ENCODE results near the gene CDC42BPA. TPM values are rescaled to one million over a fixed set of nuclear protein-coding genes. Genes with fewer than 3 reads are reported as not detected.
"Not testable (repeated sequence)": the region's sequence is repeated elsewhere in the genome, so short reads cannot be mapped to it uniquely, and the experiment has no call there.

CDC42BPA gene
- total RNA-seq, 1 donor from 2014 or later, result 55.2 TPM

DNA sequence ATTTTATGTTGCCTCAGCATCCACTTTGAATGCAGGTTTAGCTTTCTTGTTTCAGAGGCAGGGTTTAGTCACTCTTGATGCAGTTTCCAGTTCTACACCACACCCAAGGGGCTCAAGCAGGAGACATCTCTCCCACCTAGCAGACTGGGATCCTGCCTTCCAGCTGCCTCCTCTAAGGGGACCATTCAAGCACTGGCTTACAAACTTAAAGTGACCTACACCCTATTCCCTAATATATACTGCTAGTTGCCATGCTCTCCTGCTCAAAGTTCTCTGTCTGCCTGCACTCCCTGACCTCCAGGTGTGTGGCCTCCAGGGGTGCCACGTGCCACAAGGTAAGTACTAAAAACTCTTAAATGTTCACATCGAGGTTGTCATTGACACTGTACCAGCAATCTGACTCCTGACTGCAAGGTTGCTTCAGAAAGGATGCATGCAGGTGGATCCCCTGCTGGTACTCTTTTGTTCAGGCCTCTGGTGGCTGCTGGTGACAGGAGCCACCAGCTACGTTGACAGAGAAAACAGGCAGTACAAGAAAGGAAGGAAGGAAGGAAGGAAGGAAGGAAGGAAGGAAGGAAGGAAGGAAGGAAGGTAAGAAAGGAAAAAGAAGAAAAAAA lies 192.3 kb downstream of the CDC42BPA start:
- no peak for DNase-seq

DNA sequence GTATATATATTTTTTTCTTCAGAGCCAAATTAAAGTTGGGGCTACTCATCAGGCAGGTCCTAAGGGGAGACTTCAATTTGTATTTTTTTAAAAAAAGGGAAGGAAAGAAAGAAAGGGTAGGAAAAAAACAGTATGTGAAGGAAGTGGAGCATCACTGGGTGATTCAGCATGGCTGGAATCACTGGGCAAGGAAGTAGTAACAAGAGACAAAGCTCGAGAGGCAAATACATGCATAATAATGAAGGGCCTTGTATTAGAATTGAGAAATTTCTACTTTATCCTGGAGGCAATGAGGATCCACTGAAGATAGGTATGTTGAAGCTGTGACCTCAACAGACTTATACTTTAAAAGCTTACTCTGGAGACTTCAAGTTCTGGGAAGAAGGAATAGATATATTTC lies 193.8 kb downstream of the CDC42BPA start:
- DNase-seq, result no peak

DNA sequence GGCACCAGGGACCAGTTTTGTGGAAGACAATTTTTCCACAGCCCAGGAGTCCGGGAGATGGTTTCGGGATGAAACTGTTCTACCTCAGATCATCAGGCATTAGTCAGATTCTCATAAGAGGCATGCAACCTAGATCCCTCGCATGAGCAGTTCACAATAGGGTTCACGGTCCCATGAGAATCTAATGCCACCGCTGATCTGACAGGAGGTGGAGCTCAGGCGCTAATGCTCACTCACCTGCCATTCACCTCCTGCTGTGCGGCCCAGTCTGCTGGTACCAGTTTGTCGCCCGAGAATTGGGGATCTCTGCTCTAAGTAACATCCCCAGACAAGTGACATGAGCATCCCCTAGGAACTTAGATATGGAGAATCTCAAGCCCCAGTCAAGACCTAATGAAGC lies 197.5 kb downstream of the CDC42BPA start:
- DNase-seq, result no peak

DNA sequence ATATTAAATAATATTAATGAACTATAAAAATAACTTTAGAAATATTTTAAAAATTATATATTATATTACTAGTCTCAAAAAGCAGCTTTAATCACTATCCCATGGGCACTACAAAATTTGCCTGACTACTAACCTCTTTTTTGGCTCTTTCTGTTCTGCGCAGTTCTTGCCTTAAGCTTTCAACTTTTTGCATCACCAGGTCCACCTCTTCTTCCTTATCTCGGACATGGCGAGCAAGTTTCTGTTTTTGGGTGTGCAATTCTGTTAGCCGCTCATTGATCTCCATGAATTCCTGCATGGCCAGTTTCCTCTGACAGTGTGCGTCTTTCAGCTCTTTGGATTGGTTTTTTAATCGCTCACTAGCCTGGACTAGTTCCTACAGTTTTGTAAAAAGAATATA lies 205.8 kb downstream of the CDC42BPA start:
- no peak for DNase-seq

DNA sequence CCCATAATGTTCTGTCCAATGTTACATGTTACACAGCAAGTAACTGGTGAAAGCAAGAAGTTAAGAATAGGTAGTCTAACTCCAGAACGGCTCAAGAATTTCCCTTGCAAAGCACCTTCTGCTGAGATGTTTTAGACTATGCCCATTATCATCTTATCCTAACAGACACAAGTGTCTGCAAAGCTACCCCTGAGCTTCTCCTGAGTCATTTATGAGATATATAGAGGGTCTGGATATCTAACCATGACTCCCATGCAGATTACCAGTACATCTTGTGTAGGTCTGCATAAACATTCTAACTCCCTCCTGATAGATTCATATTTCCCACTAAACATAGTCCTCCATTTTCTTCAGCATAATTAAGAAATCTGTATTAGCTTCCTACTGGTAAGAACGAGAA lies 206.5 kb downstream of the CDC42BPA start:
- DNase-seq, result no peak

DNA sequence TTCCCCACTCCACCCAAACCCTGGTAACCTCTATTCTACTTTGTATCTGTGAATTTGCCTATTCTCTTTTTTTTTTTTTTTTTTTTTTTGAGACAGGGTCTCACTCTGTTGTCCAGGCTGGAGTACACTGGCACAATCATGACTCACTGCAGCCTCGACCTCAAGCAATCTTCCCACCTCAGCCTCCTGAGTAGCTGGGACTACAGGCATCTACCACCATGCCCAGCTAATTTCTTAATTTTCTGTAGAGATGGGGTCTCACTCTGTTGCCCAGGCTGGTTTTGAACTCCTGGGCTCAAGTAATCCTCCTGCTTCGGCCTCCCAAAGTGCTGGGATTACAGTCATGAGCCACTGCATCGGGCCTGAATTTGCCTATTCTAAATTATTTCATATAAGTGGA lies 213.0 kb downstream of the CDC42BPA start:
- not testable (repeated sequence) for DNase-seq

DNA sequence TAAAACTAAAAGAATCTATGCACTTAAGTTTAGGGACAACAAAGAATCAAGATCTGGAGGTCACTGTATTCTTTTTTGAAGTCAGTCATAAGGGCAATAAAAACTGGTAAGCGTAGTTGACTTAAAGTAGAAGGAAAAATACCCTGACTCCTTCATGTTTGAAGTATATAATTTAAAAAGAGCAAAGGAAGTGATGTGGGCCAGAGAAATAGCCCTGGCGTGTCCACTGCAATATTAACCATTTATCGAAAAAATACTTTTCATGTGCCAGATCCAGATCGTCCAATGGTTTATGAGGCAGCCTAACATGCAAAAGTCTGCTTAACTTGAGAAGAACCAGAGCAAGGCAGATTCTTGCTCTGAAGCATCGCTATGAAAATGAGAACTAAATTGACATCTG lies 216.2 kb downstream of the CDC42BPA start:
- DNase-seq, result no peak

DNA sequence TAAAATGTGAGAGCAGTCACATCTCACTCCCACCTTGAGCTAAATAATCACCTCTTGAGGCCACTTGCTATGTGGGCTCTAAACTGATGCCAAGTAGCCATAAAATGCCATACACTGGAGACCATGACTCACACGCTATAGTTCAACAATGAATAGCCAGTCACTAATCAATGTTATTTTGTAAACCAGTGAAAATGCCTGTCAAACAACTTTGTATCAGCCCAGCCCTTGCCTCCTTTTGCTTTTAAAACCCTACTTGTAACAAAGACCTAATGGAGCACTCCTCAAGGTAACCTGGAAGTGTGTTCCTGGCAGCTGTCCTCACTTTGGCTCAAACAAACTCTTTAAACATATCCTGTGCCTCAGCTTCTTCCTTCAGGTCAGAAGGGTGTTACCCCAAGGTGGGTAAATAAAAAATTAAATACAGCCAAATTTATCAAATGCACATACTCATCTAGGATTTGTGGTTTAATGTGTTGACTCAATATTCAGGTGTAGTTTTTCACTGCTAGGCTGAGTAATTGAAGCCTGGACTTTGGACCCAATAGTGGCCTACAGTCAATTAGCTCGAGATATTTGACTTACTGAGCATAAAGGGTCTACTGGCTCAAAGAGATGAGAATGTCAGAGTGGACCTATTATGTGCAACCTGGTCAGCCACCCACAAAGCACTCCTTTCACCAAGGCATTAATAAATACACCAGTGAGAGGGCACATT lies 223.9 kb downstream of the CDC42BPA start:
- DNase-seq, result no peak

DNA sequence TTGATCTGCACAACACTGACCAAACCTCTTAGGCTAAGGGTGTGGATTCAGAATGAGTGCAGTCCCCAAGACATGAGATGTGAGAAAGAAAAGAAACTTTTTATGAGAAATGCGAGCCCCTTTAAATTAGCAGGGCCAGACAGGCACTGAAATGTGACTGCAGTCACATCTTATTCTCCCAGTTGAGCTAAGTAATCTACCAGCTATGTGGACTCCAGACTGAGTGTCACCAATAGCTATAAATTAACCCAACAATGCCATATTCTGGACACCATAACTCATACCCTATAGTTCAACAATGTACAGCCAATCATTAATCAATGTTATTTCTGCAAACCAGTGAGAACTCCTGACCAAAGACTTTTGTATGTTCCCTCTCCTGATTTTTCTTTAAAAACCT lies 225.0 kb downstream of the CDC42BPA start:
- no peak for DNase-seq

DNA sequence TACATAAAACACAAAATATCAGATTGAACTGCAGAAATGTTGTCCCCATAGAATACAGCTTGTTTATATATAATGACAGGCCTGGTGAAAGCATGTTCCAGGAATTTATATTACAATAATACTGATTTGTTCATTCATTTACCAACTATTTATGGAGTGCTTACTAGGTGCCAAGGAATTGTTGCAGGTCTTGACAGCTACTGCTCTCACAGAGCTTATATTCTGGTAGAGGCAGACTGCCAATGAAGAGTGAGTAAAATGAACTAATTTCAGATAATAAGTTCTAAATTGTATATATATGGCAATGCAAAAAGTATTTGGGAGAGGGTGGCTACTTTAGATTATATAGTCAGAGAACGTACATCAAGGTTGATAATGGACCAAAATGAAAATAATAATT lies 226.2 kb downstream of the CDC42BPA start:
- no peak for DNase-seq

DNA sequence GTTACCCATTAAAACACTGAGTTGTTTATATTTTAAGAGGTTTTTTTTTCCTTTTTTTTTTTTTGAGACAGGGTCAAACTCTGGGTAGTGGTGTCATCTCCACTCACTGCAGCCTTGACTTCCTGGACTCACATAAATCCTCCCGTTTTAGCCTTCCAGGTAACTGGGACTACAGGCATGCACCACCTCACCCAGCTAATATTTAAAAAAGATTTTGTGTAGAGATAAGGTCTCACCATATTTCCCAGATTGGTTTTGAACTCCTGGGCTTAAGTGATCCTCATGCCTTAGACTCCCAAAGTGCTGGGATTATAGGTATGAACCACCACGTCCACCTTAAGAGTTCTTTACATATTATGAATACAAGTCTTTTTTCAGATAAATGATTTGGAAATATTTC lies 231.7 kb downstream of the CDC42BPA start:
- DNase-seq, result no peak

DNA sequence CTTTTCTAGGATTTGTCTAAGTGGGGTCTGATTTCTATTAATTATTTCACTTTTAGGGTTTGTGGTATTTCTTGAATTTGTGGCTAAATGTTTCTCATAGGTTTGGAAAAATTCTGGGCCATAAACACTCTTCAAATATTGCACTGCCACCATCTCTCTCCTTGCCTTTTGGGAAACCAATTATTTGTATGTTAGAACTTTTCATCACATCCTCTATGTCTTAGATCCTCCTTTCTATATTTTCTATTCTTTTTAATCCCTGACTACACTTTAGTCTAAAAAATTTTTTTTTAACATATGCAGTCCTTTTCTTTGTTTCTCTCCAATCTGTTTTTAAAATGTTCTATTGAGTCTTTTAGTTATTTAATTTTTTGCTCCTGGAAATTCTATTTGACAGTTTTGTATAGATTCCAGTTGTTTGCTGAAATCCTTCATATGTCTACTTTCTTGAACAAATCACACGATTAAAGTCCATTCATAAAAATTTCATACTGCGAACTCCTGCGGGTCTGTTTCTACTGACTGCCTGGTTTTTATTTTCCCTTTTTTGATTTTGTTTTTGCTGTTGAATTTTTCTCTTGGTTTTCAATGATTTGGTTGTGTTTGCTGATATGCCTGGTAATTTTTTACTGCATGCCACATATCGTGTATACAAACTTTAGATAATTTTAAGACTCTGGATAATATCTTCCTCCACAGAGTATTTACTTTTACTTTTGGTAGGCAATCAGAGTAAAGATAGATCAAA lies 235.1 kb downstream of the CDC42BPA start:
- no peak for DNase-seq

DNA sequence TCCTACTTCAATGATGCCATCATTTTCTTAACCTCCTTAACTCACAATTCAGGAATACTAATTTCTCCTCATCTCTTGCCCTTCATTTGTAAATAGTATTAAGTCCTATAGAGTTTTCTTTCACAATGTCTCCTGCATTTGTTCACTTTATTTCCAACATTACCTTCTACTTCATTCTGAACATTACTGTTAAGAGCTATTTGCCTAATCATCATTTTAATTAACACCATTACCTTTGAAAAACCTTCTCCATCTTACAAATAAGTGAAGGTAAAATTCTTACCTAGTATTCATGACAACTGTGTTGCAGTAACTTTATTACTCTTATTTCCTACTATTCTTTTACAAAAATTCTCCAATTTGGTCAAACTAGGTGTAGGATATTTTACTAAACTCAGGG lies 240.5 kb downstream of the CDC42BPA start:
- DNase-seq, result no peak

DNA sequence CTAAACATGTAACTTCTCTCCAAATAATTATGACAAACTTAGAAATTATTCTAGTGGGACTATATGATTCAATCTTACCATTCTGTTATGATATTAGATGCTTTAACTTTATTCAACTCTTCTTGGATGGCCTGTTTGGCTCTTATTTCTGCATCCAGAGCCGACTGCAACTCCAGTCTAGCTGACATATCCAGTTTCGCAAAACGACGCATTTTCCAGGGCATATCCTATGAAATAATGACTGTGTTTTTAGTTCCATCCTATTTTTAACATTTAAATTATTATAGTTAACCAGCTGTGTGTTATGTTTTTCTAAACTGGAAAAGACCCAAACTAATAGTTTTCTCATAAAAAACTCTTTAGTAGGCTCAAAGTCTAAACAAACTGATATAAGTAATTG lies 244.5 kb downstream of the CDC42BPA start:
- DNase-seq, result no peak

DNA sequence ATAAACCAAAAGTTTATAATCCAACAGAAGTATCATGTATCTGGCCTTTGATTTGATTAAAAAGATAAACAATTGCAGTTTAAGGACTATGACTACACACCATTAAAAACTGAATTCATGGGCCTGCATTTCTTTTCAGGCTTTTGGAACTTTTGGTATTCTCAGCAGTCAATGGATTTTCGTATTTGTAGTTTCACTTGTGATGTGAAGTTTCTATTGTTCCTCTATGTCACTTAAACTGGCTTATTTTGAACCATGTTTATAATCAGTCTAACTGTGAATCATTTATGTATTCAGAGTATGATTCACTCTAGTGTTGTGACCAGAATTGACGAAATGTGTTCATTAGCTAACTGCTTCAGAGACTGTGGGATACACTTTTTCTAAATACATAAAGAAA lies 245.3 kb downstream of the CDC42BPA start:
- DNase-seq, result no peak

DNA sequence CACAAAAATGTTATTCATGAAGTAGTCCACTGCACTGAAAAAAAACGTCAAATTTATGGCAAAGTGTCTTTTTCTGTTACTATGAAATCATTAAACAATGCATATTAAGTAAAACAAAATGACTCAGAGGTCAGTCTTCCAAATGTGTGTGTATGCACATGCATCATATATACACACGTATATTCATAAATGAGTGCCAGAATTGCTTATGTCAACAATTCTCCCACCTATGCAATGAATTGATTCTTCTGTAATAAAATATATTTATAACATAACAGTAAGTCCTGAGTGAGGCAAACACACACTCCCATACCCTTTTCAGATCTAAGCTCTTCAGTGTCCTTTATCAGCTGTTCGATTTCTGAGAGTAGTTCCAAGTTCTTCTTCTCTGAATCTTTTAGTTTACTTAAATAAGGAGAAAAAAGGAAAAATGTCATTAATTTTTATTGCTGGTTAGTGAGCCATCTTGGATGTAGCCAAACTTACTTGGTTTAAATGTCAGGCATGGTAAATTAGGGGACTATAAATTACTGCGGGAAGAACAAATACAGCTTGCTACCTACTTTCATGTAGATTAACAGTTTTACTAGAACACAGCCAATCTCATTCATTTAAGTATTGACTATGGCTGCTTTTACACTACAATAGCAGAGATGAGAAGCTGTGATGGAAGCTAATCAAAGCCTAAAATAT lies 246.3 kb downstream of the CDC42BPA start:
- no peak for DNase-seq

DNA sequence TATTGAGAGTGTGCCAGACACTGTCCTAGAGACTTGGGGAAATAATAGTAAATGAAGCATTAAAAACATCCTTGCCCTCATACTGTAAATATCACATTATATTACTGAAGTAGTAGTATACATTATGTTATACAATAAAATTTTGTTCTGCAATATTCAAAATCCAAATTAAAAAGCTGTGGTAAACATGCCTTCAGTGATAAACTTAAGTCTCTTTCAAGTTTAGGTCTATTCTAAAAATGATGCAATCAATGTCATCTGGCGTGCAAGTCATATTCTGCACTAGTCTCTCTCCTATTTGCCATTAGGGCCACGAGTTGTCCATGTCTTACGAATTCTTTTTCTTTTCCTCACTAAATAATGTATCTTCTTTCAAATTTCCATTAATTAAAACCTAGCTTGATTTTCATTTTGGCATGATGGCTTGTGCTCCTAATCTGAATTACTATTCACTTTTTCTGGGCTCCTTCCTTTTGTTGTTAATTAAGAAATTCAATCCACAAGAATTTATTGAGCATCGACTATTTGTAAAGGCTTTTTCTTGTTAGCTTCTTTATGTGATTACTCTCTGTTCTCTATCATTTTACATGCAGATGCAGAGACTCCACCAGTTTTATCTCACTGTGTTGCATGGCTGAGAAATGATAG lies 247.5 kb downstream of the CDC42BPA start:
- DNase-seq, result no peak

DNA sequence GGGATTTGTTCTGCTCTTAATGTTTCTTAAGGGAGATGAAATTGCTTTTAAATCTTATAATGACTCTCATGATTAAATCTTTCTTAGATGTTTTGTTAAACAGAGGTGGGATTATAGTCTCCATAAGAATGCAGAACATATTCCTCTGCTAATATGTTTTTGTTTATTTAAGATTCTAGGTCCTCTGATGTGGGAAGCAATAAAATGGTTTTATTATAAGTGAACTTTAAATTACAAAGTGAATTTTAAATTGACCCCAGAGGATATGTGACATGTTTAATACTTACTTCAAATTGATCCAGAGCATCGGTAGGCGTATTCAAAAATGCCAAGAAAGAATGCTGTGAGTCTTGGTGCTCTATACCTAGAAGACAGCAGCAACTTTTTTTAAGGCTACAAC lies 248.8 kb downstream of the CDC42BPA start:
- DNase-seq, result no peak

DNA sequence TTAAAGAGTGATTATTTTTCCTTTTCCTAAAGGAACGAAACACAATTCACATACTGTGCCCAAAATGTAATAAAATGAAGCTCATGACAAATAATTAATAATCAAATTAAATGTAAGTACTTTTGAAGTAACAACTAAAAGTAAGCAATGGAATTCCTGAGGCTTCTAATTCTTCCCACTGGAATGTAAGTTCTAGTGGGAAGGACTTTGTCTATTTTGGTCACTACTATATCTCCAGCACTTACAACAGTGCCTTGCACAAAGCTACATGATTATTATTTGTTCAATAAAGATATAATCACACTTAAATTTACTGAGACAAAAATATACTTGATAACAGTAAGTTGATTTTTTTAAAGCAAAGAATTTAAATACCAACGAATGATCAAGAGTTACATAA lies 249.4 kb downstream of the CDC42BPA start:
- no peak for DNase-seq

DNA sequence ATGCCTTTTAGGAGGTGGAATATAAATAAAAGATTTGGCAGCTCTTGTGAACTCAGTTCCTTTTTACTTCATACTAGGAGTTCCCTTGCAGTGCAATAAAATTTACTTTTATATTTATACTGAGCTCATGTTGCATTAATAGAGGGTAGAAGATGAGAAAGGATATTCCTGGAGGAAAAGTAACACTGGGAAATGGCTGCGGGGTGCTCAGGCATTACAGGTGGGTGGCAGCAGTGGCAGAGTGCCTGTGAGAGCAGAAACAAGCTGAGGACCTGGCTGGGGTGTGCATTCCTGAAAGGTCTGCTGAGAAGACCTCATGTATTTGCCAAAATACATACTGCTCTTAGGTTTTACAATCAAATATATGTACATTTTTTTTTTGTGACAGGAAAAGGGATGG lies 251.3 kb downstream of the CDC42BPA start:
- DNase-seq, result no peak

DNA sequence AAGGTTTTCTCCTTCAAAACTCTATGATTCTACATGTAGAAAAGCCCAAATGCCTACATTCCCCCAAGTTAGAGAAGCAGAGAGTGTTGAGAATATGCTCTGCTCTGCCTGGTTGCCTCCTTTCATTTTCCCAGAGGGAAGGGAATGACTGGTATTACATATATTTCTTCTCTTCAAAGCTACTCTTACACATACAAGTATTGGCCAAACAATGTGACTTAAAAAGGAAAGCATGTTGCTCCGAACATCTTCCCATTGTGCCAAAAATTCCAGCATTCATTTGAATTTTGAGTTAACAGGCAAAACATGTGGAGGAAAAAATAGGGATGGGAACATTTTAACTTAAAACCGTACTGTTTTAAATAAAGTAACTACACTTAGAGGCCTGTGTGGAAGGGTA lies 253.0 kb downstream of the CDC42BPA start:
- peak; percentile 59 for DNase-seq

DNA sequence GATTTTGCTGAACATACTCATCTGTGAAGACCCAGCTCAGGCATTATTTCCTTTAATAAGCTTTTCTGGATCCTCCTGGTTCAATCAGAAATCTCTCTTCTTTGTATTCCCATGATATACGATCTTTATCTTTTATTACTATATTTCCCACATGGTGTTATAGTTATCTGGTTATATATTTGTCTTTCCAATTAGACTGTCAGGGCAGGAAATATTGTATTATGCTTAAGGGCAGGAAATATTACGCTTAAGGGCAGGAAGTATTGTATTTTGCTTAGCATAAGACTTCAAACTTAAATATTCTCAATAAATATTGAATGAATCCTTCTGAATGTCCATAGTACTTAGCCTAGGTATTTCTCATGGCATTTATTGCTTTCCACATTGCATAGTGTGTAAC lies 256.0 kb downstream of the CDC42BPA start:
- DNase-seq, result no peak

DNA sequence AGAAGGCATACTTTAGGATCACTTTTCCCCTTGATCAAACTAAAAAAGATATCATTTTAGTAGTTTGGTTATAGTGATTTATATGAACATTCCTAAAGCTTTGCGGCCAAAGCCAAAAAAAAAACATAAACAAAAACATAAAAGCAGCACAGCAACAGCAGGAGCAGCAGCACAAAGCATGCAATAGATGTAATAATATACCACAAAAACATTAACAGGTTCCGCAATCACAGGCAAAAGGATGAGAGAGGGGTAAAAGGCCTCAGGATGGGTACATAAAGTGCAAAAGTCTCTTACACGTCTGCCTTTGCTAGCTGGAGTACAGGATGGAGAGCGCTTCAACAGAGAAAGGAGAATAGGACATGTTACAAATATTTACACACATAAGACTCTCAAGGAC lies 259.2 kb downstream of the CDC42BPA start:
- DNase-seq, result no peak
